HG02970 (cell line): ENCODE measurements around the gene TSFM.
"Not testable (repeated sequence)": the region's sequence is repeated elsewhere in the genome, so short reads cannot be mapped to it uniquely, and the experiment has no call there.

Source experiments
- ATAC-seq: cut with Tn5 transposase; IDR thresholded peaks from one replicate; pipeline ENCODE4 v1.9.1; 2021; ENCODE audit warnings: mild to moderate bottlenecking, moderate library complexity, moderate number of reproducible peaks; ENCODE audit not compliant: unreplicated experiment, low FRiP score

The TSFM gene

GRCh38 chr12:57811028-57811755, 28.6 kb downstream of the TSFM start:
- no peak for ATAC-seq

GRCh38 chr12:57813111-57813970, 30.8 kb downstream of the TSFM start:
- ATAC-seq, result no peak

- no peak for ATAC-seq
Measured at GRCh38 chr12:57813971-57814772, 31.6 kb downstream of the TSFM start.

GRCh38 chr12:57815177-57816000, 32.8 kb downstream of the TSFM start:
- no peak for ATAC-seq

- ATAC-seq, result no peak
Measured at GRCh38 chr12:57816001-57816854, 33.6 kb downstream of the TSFM start.

GRCh38 chr12:57816855-57817151, 34.2 kb downstream of the TSFM start:
- ATAC-seq, result no peak

GRCh38 chr12:57817261-57817989, 34.8 kb downstream of the TSFM start:
- ATAC-seq, result no peak

- not testable (repeated sequence) for ATAC-seq
Measured at GRCh38 chr12:57817990-57818331, 35.4 kb downstream of the TSFM start.

GRCh38 chr12:57820119-57820518, 37.5 kb downstream of the TSFM start:
- not testable (repeated sequence) for ATAC-seq

GRCh38 chr12:57821015-57821414, 38.4 kb downstream of the TSFM start:
- ATAC-seq, result not testable (repeated sequence)

GRCh38 chr12:57821474-57822214, 39.1 kb downstream of the TSFM start:
- no peak for ATAC-seq

- no peak for ATAC-seq
Measured at GRCh38 chr12:57822392-57823130, 40.0 kb downstream of the TSFM start.

GRCh38 chr12:57823131-57823907, 40.7 kb downstream of the TSFM start:
- ATAC-seq, result no peak

GRCh38 chr12:57823908-57824640, 41.5 kb downstream of the TSFM start:
- no peak for ATAC-seq

- no peak for ATAC-seq
Measured at GRCh38 chr12:57825451-57825850, 42.9 kb downstream of the TSFM start.

- no peak for ATAC-seq
Measured at GRCh38 chr12:57826400-57826799, 43.8 kb downstream of the TSFM start.
